HepG2 (cell line): ENCODE data around the gene C19orf47. TPM values are rescaled to one million over a fixed set of nuclear protein-coding genes. Genes with fewer than 3 reads are reported as not detected.

ENCODE experiments used
- ATAC-seq: fragments of 200-7000 bp; cut with Tn5 transposase; 3 replicates; pipeline ENCODE4 v1.9.1; 2020; ENCODE audit warnings: mild to moderate bottlenecking, moderate library complexity
- BruUV-seq: library from RNA; stranded (reverse); fragments of 400-500 nt; replicated peaks from 2 replicates; lab custom pipeline; 2021; lab: Mats Ljungman, UMichigan
- CTCF ChIA-PET: fragments of 300-600 bp; formaldehyde crosslinking; extraction: SDS; loops from one replicate; lab custom pipeline; 2021; ENCODE audit warnings: low total read pairs, inconsistent platforms, low intra/inter-chr PET ratio; lab: Yijun Ruan, JAX
- POLR2A ChIA-PET: fragments of 350-600 bp; sonication (Branson Sonifier 250); formaldehyde crosslinking; loops from one replicate; lab custom pipeline; 2020; ENCODE audit warnings: antibody characterized with exemption, inconsistent platforms; lab: Yijun Ruan, JAX
- DNase-seq: peaks from one replicate; pipeline ENCODE4 v3.0.0-alpha.2; 2015; ENCODE audit warnings: low spot score
- FAIRE-seq: peaks from 3 replicates; lab custom pipeline; 2011; peaks lifted over from hg19 to GRCh38; lab: Jason Lieb, UNC
- H2AFZ ChIP-seq: one replicate; pipeline ENCODE4 v1.6.1; 2011; ENCODE audit warnings: low read length, inconsistent platforms
- H3K27ac ChIP-seq: fragments of 300-600 bp; 3 replicates; pipeline ENCODE4 v1.8.0; 2011; ENCODE audit warnings: mixed run types, mild to moderate bottlenecking, mixed read lengths, low read length, inconsistent platforms; ENCODE audit not compliant: insufficient read depth; ENCODE audit errors: extremely low read length
- H3K27me3 ChIP-seq, 2 experiments: fragments of 200-600 bp in 1 of 2; 2 replicates in 1 of 2; 3 replicates in 1 of 2; pipeline versions ENCODE4 v1.6.0 to v1.8.0; 2011; ENCODE audit warnings: low read length in 2 of 2, mild to moderate bottlenecking in 2 of 2, moderate library complexity in 2 of 2, inconsistent platforms in 1 of 2; ENCODE audit not compliant: insufficient read depth in 2 of 2, control insufficient read depth in 1 of 2
- H3K36me3 ChIP-seq, 2 experiments: fragments of 200-600 bp in 1 of 2; replicated peaks in 1 of 2; 2 replicates in 1 of 2; 3 replicates in 1 of 2; pipeline versions ENCODE4 v1.5.1 to v1.8.0; 2011; ENCODE audit warnings: low read length in 2 of 2, inconsistent platforms in 1 of 2; ENCODE audit not compliant: insufficient read depth in 2 of 2, control insufficient read depth in 1 of 2
- H3K4me1 ChIP-seq: 2 replicates; pipeline ENCODE4 v1.5.1; 2012; ENCODE audit warnings: low read length, inconsistent platforms; ENCODE audit not compliant: insufficient read depth
- H3K4me2 ChIP-seq: 2 replicates; pipeline ENCODE4 v1.6.0; 2011; ENCODE audit warnings: low read depth, low read length, inconsistent platforms
- H3K4me3 ChIP-seq, 3 experiments: fragments of 200-600 bp in 1 of 3; sonication (generic), shearing (Covaris generic) in 1 of 3; replicated peaks in 1 of 3; 2 replicates each; pipeline ENCODE4 v1.5.1; 2011 to 2016; ENCODE audit warnings: low read length in 3 of 3, inconsistent platforms in 2 of 3, low read depth in 2 of 3, mild to moderate bottlenecking in 2 of 3, control low read depth in 1 of 3, mixed read lengths in 1 of 3; ENCODE audit not compliant: insufficient read depth in 1 of 3
- H3K79me2 ChIP-seq: one replicate; pipeline ENCODE4 v1.6.1; 2011; ENCODE audit warnings: low read length, inconsistent platforms; ENCODE audit not compliant: insufficient read depth
- H3K9ac ChIP-seq: 2 replicates; pipeline ENCODE4 v1.6.0; 2011; ENCODE audit warnings: mild to moderate bottlenecking, low read depth, low read length, inconsistent platforms; ENCODE audit not compliant: insufficient read depth
- H3K9me3 ChIP-seq: 2 replicates; pipeline ENCODE4 v1.5.1; 2012; ENCODE audit warnings: mild to moderate bottlenecking, low read length
- H4K20me1 ChIP-seq: 2 replicates; pipeline ENCODE4 v1.6.0; 2011; ENCODE audit warnings: inconsistent platforms, mild to moderate bottlenecking, low read length, moderate library complexity; ENCODE audit not compliant: insufficient read depth
- ARNT2 ChIP-seq: sonication (generic); formaldehyde crosslinking; IDR thresholded peaks from 2 replicates; pipeline ENCODE4 v1.8.0; 2022; ENCODE audit warnings: mild to moderate bottlenecking, low read depth, missing genetic modification reagents, moderate library complexity
- EHMT2 ChIP-seq: fragments of 200-600 bp; sonication (generic); IDR thresholded peaks from 2 replicates; pipeline ENCODE4 v1.7.0; 2017; ENCODE audit warnings: antibody characterized with exemption, low read depth, low read length, borderline replicate concordance
- HNF4G ChIP-seq, 2 experiments: sonication (generic) in 1 of 2; formaldehyde crosslinking in 1 of 2; IDR thresholded peaks; 2 replicates each; pipeline versions ENCODE4 v1.4.0 to v1.6.1; 2011 to 2020; ENCODE audit warnings: borderline replicate concordance in 2 of 2, low read depth in 2 of 2, mild to moderate bottlenecking in 2 of 2, low read length in 1 of 2, missing genetic modification reagents in 1 of 2, moderate library complexity in 1 of 2
- MXI1 ChIP-seq: IDR thresholded peaks from 3 replicates; pipeline ENCODE4 v1.6.1; 2012; ENCODE audit warnings: low read depth, low read length, inconsistent platforms, borderline replicate concordance
- NFYB ChIP-seq: sonication (generic); formaldehyde crosslinking; IDR thresholded peaks from 2 replicates; pipeline ENCODE4 v1.4.0; 2020; ENCODE audit warnings: missing genetic modification reagents
- PHB2 ChIP-seq: fragments of 450-650 bp; IDR thresholded peaks from 2 replicates; pipeline ENCODE4 v1.6.1; 2018; ENCODE audit not compliant: partially characterized antibody
- SIN3A ChIP-seq: IDR thresholded peaks from 2 replicates; pipeline ENCODE4 v1.6.1; 2011; ENCODE audit warnings: low read depth, mild to moderate bottlenecking, control low read depth, low read length, borderline replicate concordance
- TOPORS ChIP-seq: sonication (generic); formaldehyde crosslinking; IDR thresholded peaks from 2 replicates; pipeline ENCODE4 v1.8.0; 2023; ENCODE audit warnings: mild to moderate bottlenecking, missing genetic modification reagents
- ZNF343 ChIP-seq: sonication (generic); formaldehyde crosslinking; IDR thresholded peaks from 2 replicates; pipeline ENCODE4 v1.4.0; 2020; ENCODE audit warnings: mild to moderate bottlenecking, missing genetic modification reagents
- ZNF788 ChIP-seq: sonication (generic); formaldehyde crosslinking; IDR thresholded peaks from 2 replicates; pipeline ENCODE4 v1.5.0; 2020; ENCODE audit warnings: mild to moderate bottlenecking, missing genetic modification reagents, borderline replicate concordance
- WGBS: methylation state at CpG from one replicate; pipeline ENCODE4 v1.1.6; 2017; ENCODE audit warnings: low lambda C conversion rate; 5-methylcytosine and 5-hydroxymethylcytosine counted together
- in situ Hi-C: cut with HindIII; loops from 2 replicates; pipeline ENCODE4 v1.10.0; 2017; ENCODE audit warnings: low pct_unique_long_range_greater_than_20kb; ENCODE audit not compliant: extremely low pct_ligation_motif_present
- intact Hi-C: fragments of 100-400 bp; cut with micrococcal nuclease; formaldehyde crosslinking; loops from one replicate; pipeline ENCODE4 v1.10.0; 2022; ENCODE audit not compliant: unreplicated experiment
- polyA plus RNA-seq, 8 experiments: library from polyadenylated mRNA; depleted of rRNA in 3 of 8; stranded (reverse) in 7 of 8; unstranded in 1 of 8; fragments of >200 nt; fragmentation: Illumina TruSeq in 4 of 8; extraction: Trizol in 4 of 8; gene quantifications; 2 replicates each; pipeline versions ENCODE4 v1.2.1 to v1.2.3, GENCODE V29; 2011 to 2016; ENCODE audit warnings: low read depth in 4 of 8, missing spikeins in 1 of 8, mixed read lengths in 1 of 8; ENCODE audit not compliant: insufficient read depth in 1 of 8
- total RNA-seq, 5 experiments: library from RNA; depleted of rRNA; stranded (reverse); fragments of >200 nt; fragmentation: Illumina TruSeq; extraction: Trizol; gene quantifications; 2 replicates each; pipeline ENCODE4 v1.2.3, GENCODE V29; 2016; ENCODE audit warnings: low read depth in 1 of 5
- TF ChIP-seq, protein P1 (sequence below): IDR thresholded peaks from 2 replicates; pipeline ENCODE4 v1.6.1; 2012; ENCODE audit warnings: inconsistent platforms
- TF ChIP-seq, protein P2 (sequence below): sonication (generic); formaldehyde crosslinking; IDR thresholded peaks from 2 replicates; pipeline ENCODE4 v1.5.0; 2020; ENCODE audit warnings: mild to moderate bottlenecking, missing genetic modification reagents

Gene C19orf47
- total and polyA plus RNA-seq, 2 of the 13 experiments (the other 11 are each of a cell fraction or from before 2014, with no cell fraction given): 8.1 to 10.6 TPM

DNA sequence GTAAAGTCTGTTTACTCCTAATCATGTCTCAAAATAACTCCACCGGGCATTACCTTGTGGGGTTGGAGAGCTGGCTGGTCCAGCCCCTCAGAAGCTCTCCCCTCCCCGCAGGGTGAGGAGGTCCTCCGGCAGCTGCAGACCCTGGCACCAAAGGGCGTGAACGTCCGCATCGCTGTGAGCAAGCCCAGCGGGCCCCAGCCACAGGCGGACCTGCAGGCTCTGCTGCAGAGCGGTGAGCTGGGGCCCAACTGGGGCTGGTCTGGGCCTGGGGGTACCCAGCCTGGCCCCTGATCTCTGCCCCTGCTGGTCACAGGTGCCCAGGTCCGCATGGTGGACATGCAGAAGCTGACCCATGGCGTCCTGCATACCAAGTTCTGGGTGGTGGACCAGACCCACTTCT, 21.6 kb upstream of the C19orf47 start (continued):
- TF ChIP-seq, protein P1, sequence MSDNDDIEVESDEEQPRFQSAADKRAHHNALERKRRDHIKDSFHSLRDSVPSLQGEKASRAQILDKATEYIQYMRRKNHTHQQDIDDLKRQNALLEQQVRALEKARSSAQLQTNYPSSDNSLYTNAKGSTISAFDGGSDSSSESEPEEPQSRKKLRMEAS: no peak
- TF ChIP-seq EHMT2: no peak
- TF ChIP-seq ZNF343: no peak
- TF ChIP-seq SIN3A: no peak
- TF ChIP-seq PHB2: no peak

- H3K9ac ChIP-seq: no peak overlapping the region
- H3K4me2 ChIP-seq: no peak overlapping the region
- no peak overlapping the region for H3K27ac ChIP-seq
- H3K27me3 ChIP-seq: no peaks in the 10 kb centered on the region
- H3K79me2 ChIP-seq: no peaks in the 10 kb centered on the region
- in situ Hi-C loops: no loop called here
- H3K4me3 ChIP-seq: no peak overlapping the region
- no peak for DNase-seq
- peaks cover 3 to 12% of the 10 kb centered on the region in 2 experiments; a peak in 3 of 5 replicates for H3K36me3 ChIP-seq
- 94% methylated on average over 9 of the region's 16 CpGs for WGBS
- H2AFZ ChIP-seq: no peak overlapping the region
- no peak for TF ChIP-seq ARNT2 (CRISPR knock-in tag)
- TF ChIP-seq, protein P2, sequence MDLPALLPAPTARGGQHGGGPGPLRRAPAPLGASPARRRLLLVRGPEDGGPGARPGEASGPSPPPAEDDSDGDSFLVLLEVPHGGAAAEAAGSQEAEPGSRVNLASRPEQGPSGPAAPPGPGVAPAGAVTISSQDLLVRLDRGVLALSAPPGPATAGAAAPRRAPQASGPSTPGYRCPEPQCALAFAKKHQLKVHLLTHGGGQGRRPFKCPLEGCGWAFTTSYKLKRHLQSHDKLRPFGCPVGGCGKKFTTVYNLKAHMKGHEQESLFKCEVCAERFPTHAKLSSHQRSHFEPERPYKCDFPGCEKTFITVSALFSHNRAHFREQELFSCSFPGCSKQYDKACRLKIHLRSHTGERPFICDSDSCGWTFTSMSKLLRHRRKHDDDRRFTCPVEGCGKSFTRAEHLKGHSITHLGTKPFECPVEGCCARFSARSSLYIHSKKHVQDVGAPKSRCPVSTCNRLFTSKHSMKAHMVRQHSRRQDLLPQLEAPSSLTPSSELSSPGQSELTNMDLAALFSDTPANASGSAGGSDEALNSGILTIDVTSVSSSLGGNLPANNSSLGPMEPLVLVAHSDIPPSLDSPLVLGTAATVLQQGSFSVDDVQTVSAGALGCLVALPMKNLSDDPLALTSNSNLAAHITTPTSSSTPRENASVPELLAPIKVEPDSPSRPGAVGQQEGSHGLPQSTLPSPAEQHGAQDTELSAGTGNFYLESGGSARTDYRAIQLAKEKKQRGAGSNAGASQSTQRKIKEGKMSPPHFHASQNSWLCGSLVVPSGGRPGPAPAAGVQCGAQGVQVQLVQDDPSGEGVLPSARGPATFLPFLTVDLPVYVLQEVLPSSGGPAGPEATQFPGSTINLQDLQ: no peak
- no peak for TF ChIP-seq NFYB (CRISPR knock-in tag)
- no peak for TF ChIP-seq TOPORS (CRISPR knock-in tag)
- TF ChIP-seq HNF4G (IDR thresholded peaks at IDR 0.05; ENCODE audit: borderline replicate concordance, low read depth, low read length): no peak
- no peak for TF ChIP-seq HNF4G (CRISPR knock-in tag; IDR thresholded peaks at IDR 0.05; ENCODE audit: borderline replicate concordance, low read depth)
- TF ChIP-seq ZNF788: no peak
- no peak for TF ChIP-seq MXI1
- TF ChIP-seq, all 625 proteins: peak for 0
- Histone ChIP-seq H3K4me1 (no peaks in the 10 kb centered on the region), H4K20me1 (no peaks in the 10 kb centered on the region), H3K9me3 (no peaks in the 10 kb centered on the region)
- FAIRE-seq (no peak), ATAC-seq (no peak)
- POLR2A ChIA-PET: no interaction called here
- CTCF ChIA-PET: no interaction called here
- intact Hi-C loops: no loop called here
- BruUV-seq: no TSS peak
Observed at GRCh38 chr19:40367577-40368434, 19.6 kb upstream of the C19orf47 start.
